RPMI8226 (cell line): ENCODE measurements around the gene ASCC1.
A peak's percentile ranks its signal among the peaks of the same experiment; 100 is the strongest.
"Not testable (repeated sequence)": the region's sequence is repeated elsewhere in the genome, so short reads cannot be mapped to it uniquely, and the experiment has no call there.

Source experiments
- DNase-seq: peaks from one replicate; pipeline ENCODE4 v3.0.0-alpha.2; 2015

Gene ASCC1

GRCh38 chr10:72248468-72249151 lies 32.5 kb upstream of the ASCC1 start:
- DNase-seq = peak; percentile 87

DNA sequence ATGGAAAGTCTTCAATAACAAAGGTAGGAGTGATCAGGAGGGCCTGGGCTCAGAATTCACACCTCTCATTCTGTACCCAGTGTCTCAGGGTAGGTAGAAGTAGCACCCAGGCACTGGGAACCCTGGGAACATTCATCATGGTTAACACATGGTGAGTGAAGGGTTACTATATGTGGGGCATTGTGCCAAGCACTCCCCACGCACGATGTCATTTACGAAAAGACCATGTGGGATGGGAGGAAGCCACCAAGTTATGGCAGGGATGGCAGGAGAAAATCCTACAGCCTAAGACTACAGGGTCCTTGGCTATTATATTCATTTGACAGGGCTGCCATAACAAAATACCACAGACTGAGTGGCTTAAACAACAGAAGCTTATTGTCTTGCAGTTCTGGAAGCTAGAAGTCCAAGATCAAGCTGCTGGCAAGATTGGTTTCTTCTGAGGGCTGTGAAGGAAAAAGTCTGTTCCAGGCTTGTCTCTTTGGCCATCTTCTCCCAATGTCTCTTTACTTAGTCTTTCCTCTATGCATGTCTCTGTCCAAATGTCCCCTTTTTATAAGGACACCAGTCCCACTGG lies 30.0 kb upstream of the ASCC1 start:
- no peak for DNase-seq

DNA sequence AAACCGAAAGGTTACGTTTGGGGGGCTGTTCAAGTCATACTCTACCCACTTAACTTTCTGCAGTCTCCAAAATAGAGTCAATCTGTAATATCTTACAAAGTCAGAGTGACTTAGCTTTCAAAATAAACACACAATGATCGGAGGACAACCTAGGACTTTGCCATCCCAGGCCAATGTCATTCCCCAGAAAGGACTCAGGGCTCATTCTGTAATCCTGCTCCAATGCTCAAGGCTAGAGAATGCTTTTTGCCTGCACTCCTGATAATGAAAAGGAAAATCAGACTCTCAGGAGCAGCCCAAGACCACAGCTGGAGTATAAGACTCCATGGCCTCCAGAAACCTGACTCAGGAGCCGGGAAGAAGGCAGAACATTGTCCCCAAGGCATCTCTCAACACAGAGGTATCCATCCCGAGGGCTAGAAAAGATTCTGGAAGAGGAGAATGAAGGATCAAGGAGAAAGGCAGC lies 28.5 kb upstream of the ASCC1 start:
- no peak for DNase-seq

- no peak for DNase-seq
Measured at GRCh38 chr10:72243822-72244437, 27.9 kb upstream of the ASCC1 start.

DNA sequence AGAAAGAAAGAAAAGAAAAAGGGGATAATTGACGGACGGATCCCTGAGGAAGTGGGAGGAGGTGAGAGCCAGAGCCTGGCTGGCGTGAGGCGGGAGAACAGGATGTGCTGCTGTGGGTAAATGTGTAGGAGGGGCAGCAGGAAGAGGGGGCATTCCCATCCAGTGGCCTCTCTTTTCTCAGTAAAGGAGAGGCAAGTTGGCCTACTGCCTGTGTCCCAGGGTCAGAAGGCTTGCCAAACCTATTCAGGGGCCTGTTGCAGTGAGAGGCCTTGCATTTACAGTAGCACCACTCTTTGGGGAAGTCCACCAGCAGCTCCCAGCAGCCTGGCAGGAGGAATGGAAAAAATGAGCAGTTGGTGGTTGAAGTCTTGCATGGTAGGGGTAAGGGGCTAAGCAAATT lies 26.6 kb upstream of the ASCC1 start:
- DNase-seq = no peak

DNA sequence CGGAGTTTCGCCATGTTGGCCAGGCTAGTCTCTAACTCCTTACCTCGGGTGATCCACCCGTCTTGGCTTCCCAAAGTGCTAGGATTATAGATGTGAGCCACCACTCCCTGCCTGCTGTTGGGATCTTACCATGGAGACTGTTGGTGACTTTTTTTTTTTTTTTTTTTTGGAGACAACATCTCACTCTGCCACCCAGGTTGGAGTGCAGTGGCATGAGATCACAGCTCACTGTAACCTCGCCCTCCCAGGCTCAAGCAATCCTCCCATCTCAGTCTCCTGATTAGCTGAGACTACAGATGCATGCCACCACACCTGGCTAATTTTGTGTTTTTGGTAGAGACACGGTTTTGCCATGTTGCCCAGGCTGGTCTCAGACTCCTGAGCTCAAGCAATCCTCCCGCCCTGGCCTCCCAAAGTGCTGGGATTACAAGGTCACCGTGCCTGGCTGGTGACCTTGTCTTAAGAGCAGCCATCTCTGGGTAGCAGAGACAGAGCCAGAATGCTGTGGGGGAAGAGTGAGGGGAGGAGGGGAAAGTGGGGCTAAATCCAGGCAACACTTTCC lies 25.7 kb upstream of the ASCC1 start:
- no peak for DNase-seq

GRCh38 chr10:72240371-72240770 lies 24.3 kb upstream of the ASCC1 start:
- no peak for DNase-seq

GRCh38 chr10:72239409-72239808 lies 23.3 kb upstream of the ASCC1 start:
- no peak for DNase-seq

DNA sequence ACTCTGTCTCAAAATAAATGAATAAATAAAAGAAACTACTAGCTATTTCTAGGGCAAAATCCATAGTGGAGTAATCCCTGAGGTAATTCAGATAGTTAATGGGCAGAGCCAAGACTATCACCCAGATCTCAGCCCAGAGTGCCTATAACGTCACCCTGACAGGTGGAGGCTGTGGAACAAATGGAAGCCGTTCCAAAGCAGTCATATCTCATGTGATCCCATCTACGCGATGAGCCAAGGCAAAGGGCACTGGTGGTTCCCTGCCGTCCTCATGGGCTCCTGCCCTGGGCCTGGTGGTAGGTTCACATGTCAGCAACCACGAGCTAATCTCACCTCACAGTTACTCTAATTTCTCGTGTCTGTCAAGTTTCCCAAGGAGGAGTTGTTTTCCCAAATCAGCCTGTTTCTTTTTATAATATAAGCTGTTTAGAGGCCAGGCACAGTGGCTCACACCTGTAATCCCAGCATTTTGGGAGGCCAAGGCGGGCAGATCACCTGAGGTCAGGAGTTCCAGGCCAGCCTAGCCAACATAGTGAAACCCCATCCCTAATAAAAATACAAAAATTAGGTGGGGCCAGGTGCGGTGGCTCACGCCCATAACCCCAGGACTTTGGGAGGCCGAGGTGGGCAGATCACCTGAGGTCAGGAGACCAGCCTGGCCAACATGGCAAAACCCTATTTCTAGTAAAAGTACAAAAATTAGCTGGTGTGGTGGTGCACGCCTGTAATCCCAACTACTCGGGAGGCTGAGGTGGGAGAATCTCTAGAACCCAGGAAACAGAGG lies 22.5 kb upstream of the ASCC1 start:
- no peak for DNase-seq

DNA sequence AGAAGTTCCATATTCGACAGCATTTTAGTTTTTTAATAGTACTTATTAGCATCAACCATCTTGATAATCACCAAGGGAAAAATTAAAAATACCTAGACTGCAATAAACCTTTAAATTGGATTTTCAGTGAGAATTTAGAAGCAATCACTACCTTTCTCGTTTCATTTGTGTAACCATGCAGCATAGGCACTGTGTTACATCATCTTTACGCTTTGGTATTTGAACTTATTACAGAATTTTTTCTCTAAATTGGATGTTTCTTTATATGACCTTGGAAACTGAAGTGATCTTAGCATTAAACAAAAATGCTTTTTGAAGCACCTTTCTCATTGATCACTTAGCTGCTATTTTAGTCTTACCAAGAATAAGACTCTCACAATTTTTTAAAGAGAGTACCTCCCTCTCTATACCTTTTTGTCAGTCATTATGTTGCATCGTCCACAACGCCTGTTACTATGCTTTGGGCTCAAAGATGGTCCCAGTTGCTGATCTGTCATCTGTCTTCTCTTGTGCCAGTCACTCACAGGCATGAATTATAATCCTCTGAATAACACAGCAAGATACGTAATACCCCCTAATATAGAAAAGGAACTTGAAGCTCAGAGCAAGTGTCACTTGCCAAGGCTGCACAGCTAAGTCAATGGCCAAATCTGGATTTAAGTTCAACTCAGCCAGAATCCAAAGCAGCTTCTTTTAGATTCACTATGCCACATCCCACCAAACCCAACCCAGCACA lies 19.6 kb upstream of the ASCC1 start:
- DNase-seq = no peak

- DNase-seq = no peak
Measured at GRCh38 chr10:72234560-72235095, 18.6 kb upstream of the ASCC1 start.

DNA sequence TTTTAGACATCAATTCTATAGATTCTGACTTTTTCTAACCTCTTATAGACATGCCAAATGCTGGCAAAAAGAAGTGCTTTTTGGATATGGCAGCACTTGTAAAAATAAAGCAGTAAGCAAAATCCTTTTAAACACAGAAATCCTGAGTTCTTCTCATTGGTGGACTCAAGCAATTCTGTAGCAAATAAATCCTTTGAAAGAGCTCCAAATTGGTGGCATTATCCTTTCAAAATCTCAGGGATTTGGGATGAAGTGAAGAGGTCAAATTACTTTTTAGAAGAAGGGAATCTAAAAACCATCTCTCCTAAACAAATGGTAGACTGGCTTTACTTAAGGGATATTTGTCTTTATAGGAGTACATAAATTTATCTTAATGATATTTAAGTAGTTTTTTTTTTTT lies 17.5 kb upstream of the ASCC1 start:
- DNase-seq = no peak

GRCh38 chr10:72229261-72230251 lies 13.5 kb upstream of the ASCC1 start:
- DNase-seq = no peak

GRCh38 chr10:72228318-72228751 lies 12.3 kb upstream of the ASCC1 start:
- DNase-seq = no peak

- DNase-seq = no peak
Measured at GRCh38 chr10:72227826-72228225, 11.8 kb upstream of the ASCC1 start.

DNA sequence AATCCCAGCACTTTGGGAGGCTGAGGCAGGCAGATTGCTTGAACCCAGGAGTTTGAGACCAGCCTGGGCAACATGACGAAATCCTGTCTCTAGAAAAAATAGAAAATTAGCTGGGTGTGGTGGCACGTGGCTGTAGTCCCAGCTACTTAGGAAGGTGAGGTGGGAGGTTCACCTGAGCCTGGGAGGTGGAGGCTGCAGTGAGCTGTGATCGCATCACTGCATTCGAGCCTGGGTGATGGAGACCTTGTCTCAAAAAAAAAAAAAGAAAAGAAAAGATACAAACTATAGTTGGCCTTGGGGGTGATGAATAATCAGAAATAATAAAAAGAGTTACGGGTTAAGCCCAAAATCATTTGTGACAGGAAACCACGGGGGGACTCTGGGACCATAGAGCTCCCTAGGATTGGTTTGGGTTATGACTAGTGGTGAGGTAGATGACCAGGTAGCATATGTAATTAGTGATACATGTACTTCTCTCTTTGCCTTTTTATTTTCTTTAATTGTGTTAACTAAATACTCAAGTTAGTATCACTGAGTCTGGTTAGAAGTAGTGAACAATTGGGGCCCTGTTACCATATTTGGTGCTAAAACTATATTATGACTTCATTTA lies 10.4 kb upstream of the ASCC1 start:
- DNase-seq = no peak

DNA sequence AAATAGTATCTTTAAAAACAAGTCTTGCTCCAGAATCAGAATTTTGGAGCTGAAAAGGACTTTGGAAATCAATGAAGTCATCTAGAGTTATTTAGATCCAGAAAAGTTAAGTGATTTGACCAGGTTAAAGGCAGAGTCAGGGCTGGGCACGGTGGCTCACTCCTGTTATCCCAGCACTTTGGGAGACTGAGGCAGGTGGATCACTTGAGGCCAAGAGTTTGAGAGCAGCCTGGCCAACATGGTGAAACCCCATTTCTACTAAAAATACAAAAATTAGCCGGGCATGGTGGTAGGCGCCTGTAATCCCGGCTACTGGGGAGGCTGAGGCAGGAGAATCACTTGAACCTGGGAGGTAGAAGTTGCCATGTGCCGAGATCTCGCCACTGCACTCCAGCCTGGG lies 8.1 kb upstream of the ASCC1 start:
- DNase-seq = not testable (repeated sequence)

DNA sequence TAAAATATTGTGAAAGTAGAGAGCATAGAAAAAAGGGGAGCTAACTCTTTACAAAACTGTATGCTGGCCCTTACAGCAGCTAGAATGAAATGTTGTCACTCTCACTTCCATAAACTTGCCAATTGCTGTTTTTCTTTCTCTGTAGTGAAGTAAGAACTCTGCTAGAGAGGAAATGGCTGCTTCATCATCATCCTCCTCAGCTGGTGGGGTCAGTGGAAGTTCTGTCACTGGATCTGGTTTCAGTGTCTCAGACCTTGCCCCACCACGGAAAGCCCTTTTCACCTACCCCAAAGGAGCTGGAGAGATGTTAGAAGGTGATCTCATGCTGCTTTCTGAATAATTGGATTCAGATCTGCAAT lies 7.6 kb upstream of the ASCC1 start:
- DNase-seq = no peak

DNA sequence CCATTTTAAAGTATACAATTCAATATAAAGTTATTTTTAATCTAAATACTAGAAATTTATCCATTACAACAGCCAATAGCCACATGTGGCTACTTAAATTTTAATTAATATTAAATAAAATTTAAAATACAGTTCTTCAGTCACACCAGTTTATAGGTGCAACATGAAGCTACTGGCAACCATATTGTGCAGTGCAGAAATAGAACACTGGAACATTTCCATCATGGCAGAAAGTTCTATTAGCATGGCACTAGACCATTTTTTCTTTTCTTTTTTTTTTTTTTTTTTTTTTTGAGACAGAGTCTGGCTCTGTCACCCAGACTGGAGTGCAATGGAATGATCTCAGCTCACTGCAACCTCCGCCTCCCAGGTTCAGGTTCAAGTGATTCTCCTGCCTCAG lies 5.2 kb upstream of the ASCC1 start:
- no peak for DNase-seq

GRCh38 chr10:72220637-72221036 lies 4.6 kb upstream of the ASCC1 start:
- DNase-seq = no peak
